Measurements from ENCODE around the gene PNKP.

PNKP gene

GRCh38 chr19:49874503-49875157 is 7.3 kb upstream of the PNKP start:
- DNase-seq = no peak

GRCh38 chr19:49873834-49874233 is 6.5 kb upstream of the PNKP start:
- no peak for DNase-seq

- DNase-seq = no peak
Observed at GRCh38 chr19:49873129-49873521, 5.7 kb upstream of the PNKP start.

- no peak for DNase-seq
Observed at GRCh38 chr19:49872245-49873128, 5.1 kb upstream of the PNKP start.

- DNase-seq = no peak
Observed at GRCh38 chr19:49871349-49871985, 4.1 kb upstream of the PNKP start.

- no peak for DNase-seq
Observed at GRCh38 chr19:49870309-49870901, 3.0 kb upstream of the PNKP start.

GRCh38 chr19:49869484-49870308 is 2.3 kb upstream of the PNKP start:
- peak; percentile 99 for DNase-seq

GRCh38 chr19:49869009-49869483 is 1.7 kb upstream of the PNKP start:
- peak; percentile 69 for DNase-seq

- no peak for DNase-seq
Observed at GRCh38 chr19:49864890-49865289, 2.5 kb downstream of the PNKP start.

GRCh38 chr19:49863935-49864320 is 3.4 kb downstream of the PNKP start:
- no peak for DNase-seq

GRCh38 chr19:49863254-49863934 is 4.0 kb downstream of the PNKP start:
- DNase-seq = no peak

GRCh38 chr19:49862391-49863253 is 4.8 kb downstream of the PNKP start:
- DNase-seq = no peak

GRCh38 chr19:49861541-49862378 is 5.6 kb downstream of the PNKP start:
- DNase-seq = no peak

- no peak for DNase-seq
Observed at GRCh38 chr19:49861107-49861506, 6.3 kb downstream of the PNKP start.

GRCh38 chr19:49860336-49861102 is 6.9 kb downstream of the PNKP start:
- DNase-seq = no peak

GRCh38 chr19:49859682-49860335 is 7.6 kb downstream of the PNKP start:
- no peak for DNase-seq

- no peak for DNase-seq
Observed at GRCh38 chr19:49858088-49858985, 9.0 kb downstream of the PNKP start.

GRCh38 chr19:49857838-49858087 is 9.6 kb downstream of the PNKP start:
- no peak for DNase-seq

All from NCI-H526 treated with DMSO at 0.1 percent for 48 hours (cell line).